GM21515 (cell line): Measurements from ENCODE around the gene CHL1.

ENCODE experiments used
- ATAC-seq: cut with Tn5 transposase; IDR thresholded peaks from one replicate; pipeline ENCODE4 v1.9.1; 2021; ENCODE audit not compliant: unreplicated experiment

The CHL1 gene

GRCh38 chr3:396293-396692, 199.7 kb downstream of the CHL1 start:
- ATAC-seq, result no peak

GRCh38 chr3:399647-400046, 203.1 kb downstream of the CHL1 start:
- no peak for ATAC-seq

GRCh38 chr3:403826-404225, 207.3 kb downstream of the CHL1 start:
- ATAC-seq, result no peak

GRCh38 chr3:409011-409410, 212.4 kb downstream of the CHL1 start:
- ATAC-seq, result no peak

- ATAC-seq, result no peak
These were observed 214.7 kb downstream of the CHL1 start for GRCh38 chr3:411226-411625.

GRCh38 chr3:414063-414462, 217.5 kb downstream of the CHL1 start:
- no peak for ATAC-seq

- no peak for ATAC-seq
These were observed 221.8 kb downstream of the CHL1 start for GRCh38 chr3:418239-418929.

- peak; percentile 75 for ATAC-seq
These were observed 224.0 kb downstream of the CHL1 start for GRCh38 chr3:420584-420983.

- ATAC-seq, result no peak
These were observed 228.5 kb downstream of the CHL1 start for GRCh38 chr3:425079-425478.

GRCh38 chr3:426072-426471, 229.5 kb downstream of the CHL1 start:
- no peak for ATAC-seq

- no peak for ATAC-seq
These were observed 230.6 kb downstream of the CHL1 start for GRCh38 chr3:427128-427527.

- ATAC-seq, result no peak
These were observed 233.6 kb downstream of the CHL1 start for GRCh38 chr3:430186-430585.

GRCh38 chr3:435161-435560, 238.6 kb downstream of the CHL1 start:
- ATAC-seq, result no peak

GRCh38 chr3:436053-436452, 239.5 kb downstream of the CHL1 start:
- no peak for ATAC-seq

- no peak for ATAC-seq
These were observed 244.3 kb downstream of the CHL1 start for GRCh38 chr3:440826-441225.

GRCh38 chr3:445960-446359, 249.4 kb downstream of the CHL1 start:
- ATAC-seq, result no peak

- ATAC-seq, result no peak
These were observed 251.1 kb downstream of the CHL1 start for GRCh38 chr3:447671-448070.

- ATAC-seq, result no peak
These were observed 253.1 kb downstream of the CHL1 start for GRCh38 chr3:449711-450110.

GRCh38 chr3:452221-452620, 255.7 kb downstream of the CHL1 start:
- ATAC-seq, result no peak

- no peak for ATAC-seq
These were observed 256.5 kb downstream of the CHL1 start for GRCh38 chr3:453106-453505.

- no peak for ATAC-seq
These were observed 258.4 kb downstream of the CHL1 start for GRCh38 chr3:454986-455385.

GRCh38 chr3:458124-458523, 261.6 kb downstream of the CHL1 start:
- no peak for ATAC-seq

- no peak for ATAC-seq
These were observed 262.2 kb downstream of the CHL1 start for GRCh38 chr3:458653-459310.
